ENCODE measurements around the gene LIPI. TPM values are rescaled to one million over a fixed set of nuclear protein-coding genes. Genes with fewer than 3 reads are reported as not detected.
"Not testable (repeated sequence)": the region's sequence is repeated elsewhere in the genome, so short reads cannot be mapped to it uniquely, and the experiment has no call there.

Gene LIPI
- total RNA-seq, 1 donor: not detected

- H3K9me3 ChIP-seq (ENCODE audit: low read depth, low read length): no peaks in the 10 kb centered on the region
Observed at GRCh38 chr21:14206222-14206621, 4.5 kb downstream of the LIPI start.

GRCh38 chr21:14166463-14167223 lies 44.1 kb downstream of the LIPI start:
- H3K27me3 ChIP-seq (ENCODE audit: insufficient read depth, low read length); H3K4me3 ChIP-seq (ENCODE audit: low read length); H3K4me1 ChIP-seq (ENCODE audit: insufficient read depth, low read length); H3K9me3 ChIP-seq (ENCODE audit: low read depth, low read length): not testable (repeated sequence)

More at GRCh38 chr21:14206222-14206621, 4.5 kb downstream of the LIPI start:
- Histone ChIP-seq H3K4me1 (ENCODE audit: insufficient read depth, low read length) (no peaks in the 10 kb centered on the region), H3K27me3 (ENCODE audit: insufficient read depth, low read length) (peaks cover 4% of the 10 kb centered on the region), H3K4me3 (ENCODE audit: low read length) (no peak overlapping the region)

DNA sequence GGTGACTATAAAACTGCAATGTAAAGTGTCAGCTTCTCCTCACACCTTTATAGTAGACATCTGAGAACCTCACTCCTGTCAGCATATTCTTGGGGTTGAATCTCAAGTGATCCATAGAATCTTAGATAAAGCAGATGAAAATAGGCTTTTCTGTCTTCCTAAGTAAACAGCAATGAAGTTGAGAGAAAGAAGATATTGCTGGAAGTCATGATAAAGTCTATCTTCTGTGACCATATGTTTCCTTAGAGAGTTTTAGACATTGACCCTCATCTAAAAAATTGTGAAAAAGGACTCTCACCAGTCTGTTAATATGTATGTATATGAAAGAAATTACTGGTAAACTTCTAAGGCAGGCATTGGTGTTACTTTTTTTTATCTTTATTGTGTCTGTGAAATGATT lies 66.8 kb downstream of the LIPI start:
- Histone ChIP-seq H3K9me3 (ENCODE audit: low read depth, low read length) (no peaks in the 10 kb centered on the region), H3K4me3 (ENCODE audit: low read length) (no peak overlapping the region), H3K4me1 (ENCODE audit: insufficient read depth, low read length) (no peaks in the 10 kb centered on the region), H3K27me3 (ENCODE audit: insufficient read depth, low read length) (no peaks in the 10 kb centered on the region)

DNA sequence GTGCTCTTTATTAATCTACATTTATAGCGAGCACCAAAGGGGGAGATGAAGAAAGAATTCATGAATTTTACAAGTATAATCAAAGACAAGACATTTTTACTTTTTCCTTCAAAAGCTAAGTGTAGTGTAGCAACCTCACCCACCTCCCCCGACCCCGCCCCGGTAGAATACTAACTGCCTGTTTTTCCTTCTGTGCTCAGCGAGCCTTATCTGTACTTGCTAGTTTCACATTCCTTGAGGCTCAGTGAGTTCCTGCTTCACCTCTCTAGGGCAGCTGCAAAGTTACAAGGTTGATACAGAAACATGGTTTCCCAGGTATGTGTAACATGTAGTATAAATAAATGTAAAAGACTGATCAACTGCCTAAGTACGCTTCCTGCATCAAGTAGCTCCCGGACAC lies 86.5 kb downstream of the LIPI start:
- Histone ChIP-seq H3K27me3 (ENCODE audit: insufficient read depth, low read length) (no peaks in the 10 kb centered on the region), H3K9me3 (ENCODE audit: low read depth, low read length) (no peaks in the 10 kb centered on the region), H3K4me3 (ENCODE audit: low read length) (no peak overlapping the region), H3K4me1 (ENCODE audit: insufficient read depth, low read length) (peaks cover 7% of the 10 kb centered on the region)

DNA sequence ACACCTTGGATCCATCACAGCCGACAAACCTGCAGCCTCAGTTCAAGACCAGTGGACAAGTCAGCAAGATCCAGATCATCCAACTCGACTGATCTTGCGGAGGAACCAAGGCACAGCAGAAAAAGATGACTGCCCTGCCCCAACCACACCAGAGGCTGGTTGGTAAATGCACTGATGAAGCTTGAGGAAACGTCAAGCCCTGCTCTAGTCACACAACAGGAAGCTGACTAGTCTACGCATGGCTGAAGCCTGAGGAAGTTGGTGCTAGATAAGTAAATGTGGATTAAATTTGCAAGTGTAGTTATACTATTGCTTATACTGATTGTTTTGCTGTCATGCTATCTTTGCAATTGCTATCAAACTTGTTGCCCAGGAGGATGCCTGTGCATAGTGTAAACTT lies 89.0 kb downstream of the LIPI start:
- Histone ChIP-seq H3K4me1 (ENCODE audit: insufficient read depth, low read length) (peaks cover 7% of the 10 kb centered on the region), H3K9me3 (ENCODE audit: low read depth, low read length) (no peaks in the 10 kb centered on the region), H3K27me3 (ENCODE audit: insufficient read depth, low read length) (no peaks in the 10 kb centered on the region), H3K4me3 (ENCODE audit: low read length) (no peak overlapping the region)

DNA sequence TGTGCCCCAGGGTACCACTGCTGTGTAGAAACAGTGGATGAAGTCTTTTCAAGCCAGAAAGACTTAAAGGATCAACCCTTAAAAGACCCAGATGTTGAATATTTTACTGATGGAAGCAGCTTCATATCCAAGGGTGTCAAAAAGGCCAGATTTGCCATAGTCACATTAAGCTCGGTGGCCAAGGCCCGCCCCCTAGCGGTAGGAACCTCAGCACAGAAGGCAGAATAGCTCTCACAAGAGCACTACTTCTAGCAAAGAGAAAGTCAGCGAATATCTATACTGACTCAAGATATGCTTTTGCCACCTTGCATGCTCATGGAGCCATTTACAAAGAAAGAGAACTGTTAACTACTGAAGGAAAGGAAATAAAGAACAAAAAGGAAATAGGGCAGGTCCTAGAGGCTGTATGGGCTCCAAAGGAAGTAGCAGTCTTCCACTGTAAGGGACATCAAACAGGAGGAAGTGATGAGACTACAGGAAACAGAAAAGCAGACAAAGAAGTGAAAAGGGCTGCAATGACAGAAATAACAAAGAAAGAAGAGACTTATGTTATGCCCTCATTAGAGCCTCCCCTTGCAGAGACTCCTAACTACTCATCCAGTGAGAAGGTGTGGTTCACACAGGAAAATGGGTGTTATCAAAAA lies 90.5 kb downstream of the LIPI start:
- no peaks in the 10 kb centered on the region for H3K27me3 ChIP-seq (ENCODE audit: insufficient read depth, low read length)
- no peak overlapping the region for H3K4me3 ChIP-seq (ENCODE audit: low read length)
- no peaks in the 10 kb centered on the region for H3K9me3 ChIP-seq (ENCODE audit: low read depth, low read length)
- H3K4me1 ChIP-seq (ENCODE audit: insufficient read depth, low read length): peaks cover 7% of the 10 kb centered on the region

DNA sequence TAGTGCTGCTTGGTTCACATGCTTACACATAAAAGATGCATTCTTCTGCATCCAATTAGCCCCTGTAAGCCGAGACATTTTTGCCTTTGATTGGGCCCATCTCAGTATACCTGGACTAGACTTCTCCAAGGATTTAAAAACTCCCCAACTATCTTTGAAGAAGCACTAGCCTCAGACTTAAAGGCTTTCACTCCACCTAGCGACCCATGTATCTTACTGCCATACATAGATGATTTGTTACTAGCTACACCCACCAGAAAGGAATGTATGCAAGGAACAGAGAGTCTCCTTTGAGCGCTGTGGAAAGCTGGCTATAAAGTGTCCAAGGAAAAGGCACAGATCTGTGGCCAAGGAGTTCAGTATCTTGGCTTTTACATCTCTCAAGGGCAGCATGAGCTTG lies 91.7 kb downstream of the LIPI start:
- Histone ChIP-seq H3K4me3 (ENCODE audit: low read length) (no peak overlapping the region), H3K9me3 (ENCODE audit: low read depth, low read length) (no peaks in the 10 kb centered on the region), H3K27me3 (ENCODE audit: insufficient read depth, low read length) (no peaks in the 10 kb centered on the region), H3K4me1 (ENCODE audit: insufficient read depth, low read length) (peaks cover 7% of the 10 kb centered on the region)

GRCh38 chr21:14116080-14116481 lies 94.7 kb downstream of the LIPI start:
- Histone ChIP-seq H3K4me1 (ENCODE audit: insufficient read depth, low read length) (peaks cover 6% of the 10 kb centered on the region), H3K27me3 (ENCODE audit: insufficient read depth, low read length) (no peaks in the 10 kb centered on the region), H3K4me3 (ENCODE audit: low read length) (no peak overlapping the region), H3K9me3 (ENCODE audit: low read depth, low read length) (no peaks in the 10 kb centered on the region)

DNA sequence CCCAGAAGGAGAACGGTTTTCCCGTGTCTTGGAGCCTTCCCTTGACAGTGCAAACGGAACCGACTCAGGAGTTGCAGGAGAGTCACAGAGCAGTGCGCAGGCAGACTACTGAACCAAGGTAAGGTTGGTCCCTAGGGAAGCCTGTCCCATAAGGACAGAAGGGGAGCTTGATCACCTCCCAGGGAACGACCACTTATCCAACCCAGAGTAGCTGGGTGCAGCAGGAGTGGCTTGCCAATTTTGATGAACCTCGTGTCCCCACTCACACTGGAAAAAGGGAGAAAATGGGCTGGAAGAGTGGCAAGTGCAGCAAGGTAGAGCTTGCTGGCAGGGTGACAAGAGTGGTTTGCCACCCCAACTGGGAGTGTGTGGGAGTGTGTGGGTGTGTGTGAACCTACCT lies 95.1 kb downstream of the LIPI start:
- Histone ChIP-seq H3K27me3 (ENCODE audit: insufficient read depth, low read length) (no peaks in the 10 kb centered on the region), H3K4me1 (ENCODE audit: insufficient read depth, low read length) (peaks cover 2% of the 10 kb centered on the region), H3K9me3 (ENCODE audit: low read depth, low read length) (no peaks in the 10 kb centered on the region), H3K4me3 (ENCODE audit: low read length) (no peak overlapping the region)

- no peaks in the 10 kb centered on the region for H3K9me3 ChIP-seq (ENCODE audit: low read depth, low read length)
- H3K27me3 ChIP-seq (ENCODE audit: insufficient read depth, low read length): no peaks in the 10 kb centered on the region
Observed at GRCh38 chr21:14114251-14114650, 96.5 kb downstream of the LIPI start.

GRCh38 chr21:14104564-14104963 lies 106.2 kb downstream of the LIPI start:
- not testable (repeated sequence) for H3K9me3 ChIP-seq (ENCODE audit: low read depth, low read length); H3K4me1 ChIP-seq (ENCODE audit: insufficient read depth, low read length); H3K4me3 ChIP-seq (ENCODE audit: low read length); H3K27me3 ChIP-seq (ENCODE audit: insufficient read depth, low read length)

More at GRCh38 chr21:14114251-14114650, 96.5 kb downstream of the LIPI start:
- Histone ChIP-seq H3K4me3 (ENCODE audit: low read length) (no peak overlapping the region), H3K4me1 (ENCODE audit: insufficient read depth, low read length) (no peaks in the 10 kb centered on the region)

GRCh38 chr21:14099570-14099969 lies 111.2 kb downstream of the LIPI start:
- no peaks in the 10 kb centered on the region for H3K27me3 ChIP-seq (ENCODE audit: insufficient read depth, low read length)
- no peaks in the 10 kb centered on the region for H3K4me1 ChIP-seq (ENCODE audit: insufficient read depth, low read length)
- no peaks in the 10 kb centered on the region for H3K9me3 ChIP-seq (ENCODE audit: low read depth, low read length)
- H3K4me3 ChIP-seq (ENCODE audit: low read length): no peak overlapping the region

- Histone ChIP-seq H3K4me3 (ENCODE audit: low read length) (no peak overlapping the region), H3K27me3 (ENCODE audit: insufficient read depth, low read length) (no peaks in the 10 kb centered on the region), H3K9me3 (ENCODE audit: low read depth, low read length) (no peaks in the 10 kb centered on the region), H3K4me1 (ENCODE audit: insufficient read depth, low read length) (no peaks in the 10 kb centered on the region)
Observed at GRCh38 chr21:14097881-14098499, 112.8 kb downstream of the LIPI start.

GRCh38 chr21:14096577-14096976 lies 114.2 kb downstream of the LIPI start:
- Histone ChIP-seq H3K9me3 (ENCODE audit: low read depth, low read length) (no peaks in the 10 kb centered on the region), H3K27me3 (ENCODE audit: insufficient read depth, low read length) (no peaks in the 10 kb centered on the region), H3K4me1 (ENCODE audit: insufficient read depth, low read length) (no peaks in the 10 kb centered on the region), H3K4me3 (ENCODE audit: low read length) (no peak overlapping the region)

DNA sequence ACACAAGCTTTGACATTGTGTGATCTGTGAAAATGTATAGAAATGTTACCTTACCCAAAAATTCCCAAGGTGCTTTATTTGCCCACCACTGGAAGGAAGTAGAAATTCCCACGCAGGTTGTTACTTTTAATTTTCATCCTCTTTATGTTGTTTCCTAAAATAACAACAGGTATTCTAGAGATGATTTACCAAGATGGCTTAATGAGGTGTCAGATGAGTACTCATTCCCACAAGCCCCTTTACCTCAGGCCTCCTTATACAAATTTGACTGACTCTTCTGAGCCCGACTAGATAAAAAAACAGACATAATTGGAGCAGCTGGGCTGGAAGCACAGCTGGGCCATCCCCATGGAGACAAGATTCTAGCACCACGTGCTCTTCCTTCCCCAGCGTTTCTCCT lies 114.6 kb downstream of the LIPI start:
- no peaks in the 10 kb centered on the region for H3K9me3 ChIP-seq (ENCODE audit: low read depth, low read length)
- no peaks in the 10 kb centered on the region for H3K27me3 ChIP-seq (ENCODE audit: insufficient read depth, low read length)
- no peaks in the 10 kb centered on the region for H3K4me1 ChIP-seq (ENCODE audit: insufficient read depth, low read length)
- H3K4me3 ChIP-seq (ENCODE audit: low read length): no peak overlapping the region
